Muscle layer of colon (tissue), 2 donors: ENCODE results near the gene CLEC2L.

ENCODE experiments used
- H3K27ac ChIP-seq: one replicate; pipeline ENCODE4 v1.7.0; 2013; ENCODE audit warnings: low read depth, mild to moderate bottlenecking, low read length, moderate library complexity
- H3K27me3 ChIP-seq, 2 donors: one replicate each; pipeline ENCODE4 v1.7.0; 2013; ENCODE audit warnings: low read length in 2 of 2, mild to moderate bottlenecking in 2 of 2; ENCODE audit not compliant: insufficient read depth in 2 of 2, control insufficient read depth in 1 of 2
- H3K36me3 ChIP-seq: one replicate; pipeline ENCODE4 v1.7.0; 2013; ENCODE audit warnings: mild to moderate bottlenecking, low read length; ENCODE audit not compliant: insufficient read depth
- H3K4me1 ChIP-seq: one replicate; pipeline ENCODE4 v1.7.0; 2013; ENCODE audit warnings: mild to moderate bottlenecking, low read length; ENCODE audit not compliant: insufficient read depth
- H3K4me3 ChIP-seq, 2 donors: one replicate each; pipeline ENCODE4 v1.7.0; 2013; ENCODE audit warnings: low read length in 2 of 2, low read depth in 1 of 2, mild to moderate bottlenecking in 1 of 2, moderate library complexity in 1 of 2
- H3K9ac ChIP-seq: one replicate; pipeline ENCODE4 v1.7.0; 2013; ENCODE audit warnings: low read length
- H3K9me3 ChIP-seq: one replicate; pipeline ENCODE4 v1.7.0; 2013; ENCODE audit warnings: mild to moderate bottlenecking, low read length
- donor health status: abdominal sarcoma.
- donor health status: Adenocarcinoma of cecum.

CLEC2L gene

GRCh38 chr7:139571190-139571589 lies 47.7 kb downstream of the CLEC2L start:
- Histone ChIP-seq H3K27me3 (no peaks in the 10 kb centered on the region), H3K4me1 (no peaks in the 10 kb centered on the region)

GRCh38 chr7:139571651-139572050 lies 48.2 kb downstream of the CLEC2L start:
- Histone ChIP-seq H3K27ac (no peak overlapping the region), H3K4me1 (no peaks in the 10 kb centered on the region), H3K36me3 (peaks cover 7% of the 10 kb centered on the region), H3K27me3 (no peaks in the 10 kb centered on the region), H3K9me3 (no peaks in the 10 kb centered on the region), H3K4me3 (no peak overlapping the region), H3K9ac (no peak overlapping the region)

More at GRCh38 chr7:139571190-139571589, 47.7 kb downstream of the CLEC2L start:
- no peak overlapping the region for H3K27ac ChIP-seq
- H3K36me3 ChIP-seq, result peaks cover 7% of the 10 kb centered on the region
- no peak overlapping the region for H3K9ac ChIP-seq
- no peaks in the 10 kb centered on the region for H3K9me3 ChIP-seq
- no peak overlapping the region for H3K4me3 ChIP-seq

GRCh38 chr7:139572071-139572470 lies 48.6 kb downstream of the CLEC2L start:
- H3K27me3 ChIP-seq, result no peaks in the 10 kb centered on the region

GRCh38 chr7:139572704-139573385 lies 49.4 kb downstream of the CLEC2L start:
- H3K27ac ChIP-seq, result no peak overlapping the region
- H3K4me3 ChIP-seq, result no peak overlapping the region
- no peaks in the 10 kb centered on the region for H3K9me3 ChIP-seq
- H3K36me3 ChIP-seq, result peaks cover 7% of the 10 kb centered on the region
- H3K27me3 ChIP-seq, result no peaks in the 10 kb centered on the region
- H3K9ac ChIP-seq, result no peak overlapping the region
- no peaks in the 10 kb centered on the region for H3K4me1 ChIP-seq

More at GRCh38 chr7:139572071-139572470, 48.6 kb downstream of the CLEC2L start:
- peaks cover 7% of the 10 kb centered on the region for H3K36me3 ChIP-seq
- H3K4me1 ChIP-seq, result no peaks in the 10 kb centered on the region
- no peak overlapping the region for H3K27ac ChIP-seq
- no peaks in the 10 kb centered on the region for H3K9me3 ChIP-seq
- H3K4me3 ChIP-seq, result no peak overlapping the region
- no peak overlapping the region for H3K9ac ChIP-seq

- Histone ChIP-seq H3K27me3 (no peaks in the 10 kb centered on the region), H3K4me3 (no peak overlapping the region), H3K9ac (no peak overlapping the region), H3K4me1 (no peaks in the 10 kb centered on the region), H3K36me3 (peaks cover 7% of the 10 kb centered on the region), H3K27ac (no peak overlapping the region), H3K9me3 (no peaks in the 10 kb centered on the region)
These were observed 50.4 kb downstream of the CLEC2L start for GRCh38 chr7:139573871-139574270.

- H3K27me3 ChIP-seq, result no peaks in the 10 kb centered on the region
- H3K4me1 ChIP-seq, result no peaks in the 10 kb centered on the region
- H3K4me3 ChIP-seq, result no peak overlapping the region
- peaks cover 7% of the 10 kb centered on the region for H3K36me3 ChIP-seq
- no peak overlapping the region for H3K9ac ChIP-seq
- H3K27ac ChIP-seq, result no peak overlapping the region
- H3K9me3 ChIP-seq, result no peaks in the 10 kb centered on the region
These were observed 51.3 kb downstream of the CLEC2L start for GRCh38 chr7:139574618-139575337.

GRCh38 chr7:139575338-139575680 lies 51.8 kb downstream of the CLEC2L start:
- Histone ChIP-seq H3K9me3 (no peaks in the 10 kb centered on the region), H3K4me3 (no peak overlapping the region), H3K27me3 (no peaks in the 10 kb centered on the region), H3K27ac (no peak overlapping the region), H3K4me1 (no peaks in the 10 kb centered on the region), H3K36me3 (peaks cover 10% of the 10 kb centered on the region), H3K9ac (no peak overlapping the region)

- Histone ChIP-seq H3K4me1 (no peaks in the 10 kb centered on the region), H3K9ac (no peak overlapping the region), H3K27me3 (no peaks in the 10 kb centered on the region), H3K9me3 (no peaks in the 10 kb centered on the region), H3K4me3 (no peak overlapping the region), H3K27ac (no peak overlapping the region), H3K36me3 (peaks cover 16% of the 10 kb centered on the region)
These were observed 52.9 kb downstream of the CLEC2L start for GRCh38 chr7:139576179-139576973.

GRCh38 chr7:139580435-139580834 lies 57.0 kb downstream of the CLEC2L start:
- H3K27ac ChIP-seq, result no peak overlapping the region
- H3K4me3 ChIP-seq, result no peak overlapping the region
- no peaks in the 10 kb centered on the region for H3K9me3 ChIP-seq
- peaks cover 27% of the 10 kb centered on the region for H3K36me3 ChIP-seq
- no peak overlapping the region for H3K9ac ChIP-seq
- H3K4me1 ChIP-seq, result no peaks in the 10 kb centered on the region
- H3K27me3 ChIP-seq, result no peaks in the 10 kb centered on the region

- H3K27me3 ChIP-seq, result no peaks in the 10 kb centered on the region
- no peak overlapping the region for H3K27ac ChIP-seq
- H3K36me3 ChIP-seq, result peaks cover 27% of the 10 kb centered on the region
- H3K9ac ChIP-seq, result no peak overlapping the region
- no peak overlapping the region for H3K4me3 ChIP-seq
- H3K4me1 ChIP-seq, result no peaks in the 10 kb centered on the region
- H3K9me3 ChIP-seq, result no peaks in the 10 kb centered on the region
These were observed 58.7 kb downstream of the CLEC2L start for GRCh38 chr7:139582130-139582650.

- H3K4me1 ChIP-seq, result no peaks in the 10 kb centered on the region
- H3K4me3 ChIP-seq, result no peak overlapping the region
- H3K9me3 ChIP-seq, result no peaks in the 10 kb centered on the region
- H3K27me3 ChIP-seq, result no peaks in the 10 kb centered on the region
- H3K36me3 ChIP-seq, result peaks cover 27% of the 10 kb centered on the region
- no peak overlapping the region for H3K9ac ChIP-seq
- H3K27ac ChIP-seq, result no peak overlapping the region
These were observed 59.2 kb downstream of the CLEC2L start for GRCh38 chr7:139582671-139583155.
